Suprapubic skin (tissue), 4 donors: ENCODE results near the gene RANBP1.

Experiments
- POLR2A ChIP-seq, 2 donors: fragments of 450-650 bp; IDR thresholded peaks; one replicate each; pipeline ENCODE4 v1.6.1; 2017; ENCODE audit warnings: antibody characterized with exemption in 2 of 2, mild to moderate bottlenecking in 2 of 2, moderate library complexity in 2 of 2
- POLR2AphosphoS5 ChIP-seq, 3 donors: sonication (generic); formaldehyde crosslinking; IDR thresholded peaks; one replicate each; pipeline ENCODE4 v1.6.1; 2017; ENCODE audit warnings: antibody characterized with exemption in 3 of 3

DNA sequence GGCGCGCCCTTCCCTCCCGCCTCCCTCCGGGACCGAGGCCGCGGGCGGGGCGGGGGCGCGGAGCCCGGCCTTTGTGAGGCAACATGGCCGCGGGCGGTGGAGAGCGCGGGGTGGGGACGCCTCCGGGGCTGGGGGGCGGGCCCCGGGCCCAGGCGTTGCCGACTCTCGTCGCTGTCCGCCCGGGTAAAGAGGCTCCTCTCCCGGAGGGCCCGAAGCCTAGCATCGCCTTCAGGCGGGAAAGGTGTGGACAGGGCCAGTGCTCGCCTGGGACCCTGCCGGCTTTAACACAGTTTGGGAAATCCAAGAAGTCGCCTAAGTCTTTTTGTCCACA is 35.5 kb upstream of the RANBP1 start:
- TF ChIP-seq POLR2A (IDR thresholded peaks at IDR 0.05) (peak in 1 of 2 donors; percentile 6), POLR2AphosphoS5 (IDR thresholded peaks at IDR 0.05) (no peak)
